Measurements from ENCODE around the gene HDLBP. TPM values are rescaled to one million over a fixed set of nuclear protein-coding genes. Genes with fewer than 3 reads are reported as not detected.

The HDLBP gene
- total and polyA plus RNA-seq, 2 experiments from 2014 or later: 613 to 711 TPM

GRCh38 chr2:241269707-241270520 lies 45.6 kb downstream of the HDLBP start:
- Histone ChIP-seq H3K4me1 (ENCODE audit: insufficient read depth) (peaks cover 36% of the 10 kb centered on the region), H3K27me3 (replicated peaks; ENCODE audit: insufficient read depth) (no peaks in the 10 kb centered on the region), H2AFZ (no peak overlapping the region), H3F3A (ENCODE audit: insufficient read depth) (peaks cover 34% of the 10 kb centered on the region), H3K4me2 (ENCODE audit: unreplicated experiment) (peak overlapping the region; percentile 98), H3K9ac (peak overlapping the region; percentile 99), H3K36me3 (ENCODE audit: low read depth) (peaks cover 38% of the 10 kb centered on the region), H4K20me1 (ENCODE audit: insufficient read depth) (peaks cover 37% of the 10 kb centered on the region), H3K27ac (peak overlapping the region; percentile 93), H3K9me3 (ENCODE audit: low read depth) (no peaks in the 10 kb centered on the region), H3K79me2 (ENCODE audit: insufficient read depth) (peaks cover 96% of the 10 kb centered on the region), H3K4me3 (peak overlapping the region; percentile 96), H3K9me2 (ENCODE audit: insufficient read depth) (no peaks in the 10 kb centered on the region)
- no peak for TF ChIP-seq EZH2 (IDR thresholded peaks at IDR 0.05; ENCODE audit: insufficient read depth, poor library complexity, severe bottlenecking)
- TF ChIP-seq EZH2phosphoT487 (IDR thresholded peaks at IDR 0.05; ENCODE audit: insufficient read depth, low read depth): no peak
- peak; percentile 46 for DNase-seq
- in situ Hi-C loops (cut with MboI): no loop called here
- WGBS, 2 experiments (ENCODE audit: low coverage in 1 of 2, low lambda C conversion rate in 2 of 2, missing lambda C conversion rate in 2 of 2): 28 to 30% methylated on average over 15 of the region's 15 CpGs

- Histone ChIP-seq H3K4me2 (ENCODE audit: unreplicated experiment) (peak overlapping the region; percentile 98), H4K20me1 (ENCODE audit: insufficient read depth) (peaks cover 37% of the 10 kb centered on the region), H3K9ac (peak overlapping the region; percentile 99), H3K36me3 (ENCODE audit: low read depth) (peaks cover 46% of the 10 kb centered on the region), H3K27me3 (replicated peaks; ENCODE audit: insufficient read depth) (no peaks in the 10 kb centered on the region), H3K4me3 (peak overlapping the region; percentile 96), H3K27ac (peak overlapping the region; percentile 93), H3K4me1 (ENCODE audit: insufficient read depth) (peaks cover 36% of the 10 kb centered on the region), H2AFZ (no peak overlapping the region), H3F3A (ENCODE audit: insufficient read depth) (peaks cover 30% of the 10 kb centered on the region), H3K9me3 (ENCODE audit: low read depth) (no peaks in the 10 kb centered on the region), H3K79me2 (ENCODE audit: insufficient read depth) (peaks cover 96% of the 10 kb centered on the region), H3K9me2 (ENCODE audit: insufficient read depth) (no peaks in the 10 kb centered on the region)
- in situ Hi-C loops (cut with MboI): no loop called here
- peak; percentile 83 for DNase-seq
- TF ChIP-seq EZH2phosphoT487 (IDR thresholded peaks at IDR 0.05; ENCODE audit: insufficient read depth, low read depth): no peak
- no peak for TF ChIP-seq EZH2 (IDR thresholded peaks at IDR 0.05; ENCODE audit: insufficient read depth, poor library complexity, severe bottlenecking)
- 54 to 58% methylated on average over 14 of the region's 14 CpGs for WGBS, 2 experiments (ENCODE audit: low coverage in 1 of 2, low lambda C conversion rate in 2 of 2, missing lambda C conversion rate in 2 of 2)
Measured at GRCh38 chr2:241268716-241269445, 46.6 kb downstream of the HDLBP start.

GRCh38 chr2:241268306-241268705 lies 47.2 kb downstream of the HDLBP start:
- Histone ChIP-seq H3K27me3 (replicated peaks; ENCODE audit: insufficient read depth) (no peaks in the 10 kb centered on the region), H3K36me3 (ENCODE audit: low read depth) (peaks cover 52% of the 10 kb centered on the region), H3K9ac (peak overlapping the region; percentile 99), H4K20me1 (ENCODE audit: insufficient read depth) (peaks cover 37% of the 10 kb centered on the region), H3K9me2 (ENCODE audit: insufficient read depth) (no peaks in the 10 kb centered on the region), H2AFZ (no peak overlapping the region), H3K4me2 (ENCODE audit: unreplicated experiment) (peak overlapping the region; percentile 98), H3K4me1 (ENCODE audit: insufficient read depth) (peaks cover 34% of the 10 kb centered on the region), H3K4me3 (0 out of 2 replicates have a peak overlapping the region, but pooled peaks have one; percentile 96), H3F3A (ENCODE audit: insufficient read depth) (peaks cover 28% of the 10 kb centered on the region), H3K27ac (peak overlapping the region; percentile 93), H3K79me2 (ENCODE audit: insufficient read depth) (peaks cover 96% of the 10 kb centered on the region), H3K9me3 (ENCODE audit: low read depth) (no peaks in the 10 kb centered on the region)
- WGBS, 2 experiments (ENCODE audit: low coverage in 1 of 2, low lambda C conversion rate in 2 of 2, missing lambda C conversion rate in 2 of 2): 66 to 72% methylated on average over 7 of the region's 7 CpGs
- no peak for DNase-seq
- no peak for TF ChIP-seq EZH2 (IDR thresholded peaks at IDR 0.05; ENCODE audit: insufficient read depth, poor library complexity, severe bottlenecking)
- no peak for TF ChIP-seq EZH2phosphoT487 (IDR thresholded peaks at IDR 0.05; ENCODE audit: insufficient read depth, low read depth)
- in situ Hi-C loops (cut with MboI): no loop called here

- peaks cover 37% of the 10 kb centered on the region for H4K20me1 ChIP-seq (ENCODE audit: insufficient read depth)
- in situ Hi-C loops (cut with MboI): no loop called here
- 70 to 74% methylated on average over 12 of the region's 12 CpGs for WGBS, 2 experiments (ENCODE audit: low coverage in 1 of 2, low lambda C conversion rate in 2 of 2, missing lambda C conversion rate in 2 of 2)
Measured at GRCh38 chr2:241267249-241268067, 48.0 kb downstream of the HDLBP start.

More at GRCh38 chr2:241267249-241268067, 48.0 kb downstream of the HDLBP start:
- no peak overlapping the region for H3K27ac ChIP-seq
- DNase-seq: no peak
- H3K27me3 ChIP-seq (replicated peaks; ENCODE audit: insufficient read depth): no peaks in the 10 kb centered on the region
- H3K9me3 ChIP-seq (ENCODE audit: low read depth): no peaks in the 10 kb centered on the region
- H3F3A ChIP-seq (ENCODE audit: insufficient read depth): peaks cover 32% of the 10 kb centered on the region
- H3K9me2 ChIP-seq (ENCODE audit: insufficient read depth): no peaks in the 10 kb centered on the region
- H3K4me1 ChIP-seq (ENCODE audit: insufficient read depth): peaks cover 30% of the 10 kb centered on the region
- no peak overlapping the region for H3K4me3 ChIP-seq
- H3K4me2 ChIP-seq (ENCODE audit: unreplicated experiment): no peak overlapping the region
- no peak overlapping the region for H2AFZ ChIP-seq
- TF ChIP-seq EZH2phosphoT487 (IDR thresholded peaks at IDR 0.05; ENCODE audit: insufficient read depth, low read depth) (no peak), EZH2 (IDR thresholded peaks at IDR 0.05; ENCODE audit: insufficient read depth, poor library complexity, severe bottlenecking) (no peak)
- H3K79me2 ChIP-seq (ENCODE audit: insufficient read depth): peaks cover 99% of the 10 kb centered on the region
- H3K36me3 ChIP-seq (ENCODE audit: low read depth): peaks cover 60% of the 10 kb centered on the region
- H3K9ac ChIP-seq: no peak overlapping the region
